ENCODE data around the gene CYB561.

The CYB561 gene

DNA sequence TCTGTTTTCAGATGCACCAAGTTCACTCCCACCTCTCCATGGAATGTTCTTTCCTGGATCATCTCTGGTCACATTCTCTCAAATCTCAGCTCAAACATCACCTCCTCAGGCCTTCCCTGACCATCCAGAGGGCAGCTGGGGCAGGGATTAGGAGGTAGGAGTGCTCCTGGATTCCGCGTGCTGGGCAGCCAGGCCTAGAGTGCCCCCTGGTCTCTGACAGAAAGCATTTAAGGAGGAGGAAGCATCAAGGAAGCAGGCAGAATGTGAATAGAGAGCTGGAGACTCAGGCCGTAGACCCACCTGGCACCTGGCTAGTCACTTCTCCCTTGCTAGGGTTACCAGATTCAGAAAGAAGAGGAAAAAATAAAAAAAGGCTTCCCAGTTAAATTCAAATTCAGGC, 2.5 kb upstream of the CYB561 start:
- DNase-seq (ENCODE audit: low read depth): no peak

GRCh38 chr17:63447471-63448009, 1.4 kb upstream of the CYB561 start:
- DNase-seq (ENCODE audit: low read depth): no peak

DNA sequence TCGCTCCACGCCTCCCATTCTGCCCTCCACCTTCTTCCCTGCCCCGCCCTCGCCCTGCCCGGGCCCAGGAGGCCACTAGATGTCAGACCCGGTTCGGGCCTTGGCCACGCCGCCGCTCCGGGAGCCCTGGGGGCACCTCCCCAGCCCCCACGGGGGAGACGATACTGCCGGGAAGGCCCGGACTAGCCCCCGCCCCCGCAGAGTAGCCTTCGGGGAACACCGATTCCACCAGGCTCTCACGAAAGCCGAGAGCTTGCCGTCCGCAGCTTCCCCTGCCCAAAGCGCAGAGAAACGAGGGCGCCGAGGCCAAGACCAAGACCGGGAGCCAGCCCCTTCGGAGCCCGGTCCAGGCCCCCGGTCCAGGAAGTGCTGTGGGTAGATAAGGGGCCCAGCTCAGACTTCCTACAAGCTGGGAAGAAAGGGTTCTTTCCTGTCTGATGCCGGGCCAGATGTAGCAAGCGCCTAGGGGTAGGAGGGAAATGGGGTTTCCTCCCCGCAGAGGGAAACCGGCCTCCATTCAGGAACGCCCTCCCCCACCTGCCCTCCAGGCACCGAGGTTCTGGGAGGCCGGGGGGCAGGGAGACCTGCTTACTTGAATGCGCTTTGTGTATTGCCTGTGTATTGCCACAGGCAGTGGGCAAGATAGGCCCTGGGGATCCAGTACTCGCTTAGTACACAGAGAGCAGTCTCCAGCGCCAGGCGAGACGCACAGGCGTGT, 806 bp upstream of the CYB561 start:
- no peak for DNase-seq (ENCODE audit: low read depth)

DNA sequence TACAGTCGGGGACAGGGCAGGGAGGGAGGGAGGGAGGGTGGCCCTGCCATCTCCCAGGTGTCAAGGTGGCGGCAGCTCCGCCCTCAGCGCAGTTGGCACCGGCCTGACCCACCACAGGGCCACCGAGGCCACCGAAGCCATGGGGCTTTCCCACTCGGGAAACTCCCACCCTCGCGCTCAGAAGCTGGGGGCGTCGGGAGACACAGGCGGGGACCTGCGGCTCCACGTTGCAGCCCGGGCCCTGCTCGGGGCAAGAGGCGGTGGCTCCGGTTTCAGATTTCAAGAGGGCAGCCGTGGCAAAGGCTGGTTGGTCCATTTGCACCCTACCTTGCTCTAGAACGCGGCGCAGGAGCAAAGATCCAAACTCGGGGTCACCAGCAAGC, 544 bp downstream of the CYB561 start:
- no peak for DNase-seq (ENCODE audit: low read depth)

- no peak for DNase-seq (ENCODE audit: low read depth)
These were observed 1.0 kb downstream of the CYB561 start for GRCh38 chr17:63445065-63445464.

DNA sequence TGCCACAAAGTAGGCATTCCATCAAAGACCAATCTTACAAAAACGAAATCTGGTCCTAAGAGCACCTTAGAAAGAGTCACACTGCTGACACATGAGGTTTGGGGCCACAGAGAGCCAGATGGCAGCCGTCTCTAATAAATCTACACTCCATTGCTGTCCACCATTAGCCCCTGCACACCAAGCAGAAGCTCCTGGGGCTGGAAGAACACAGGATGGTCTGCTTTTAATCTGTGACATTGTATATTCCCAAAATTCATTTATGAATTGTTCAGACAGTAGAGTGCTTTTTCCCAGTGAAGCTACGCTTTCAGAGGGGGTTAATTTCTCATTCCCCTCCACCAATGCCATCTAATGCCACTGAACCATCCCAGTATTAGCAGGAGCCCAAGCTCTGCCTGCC, 1.6 kb downstream of the CYB561 start:
- no peak for DNase-seq (ENCODE audit: low read depth)

DNA sequence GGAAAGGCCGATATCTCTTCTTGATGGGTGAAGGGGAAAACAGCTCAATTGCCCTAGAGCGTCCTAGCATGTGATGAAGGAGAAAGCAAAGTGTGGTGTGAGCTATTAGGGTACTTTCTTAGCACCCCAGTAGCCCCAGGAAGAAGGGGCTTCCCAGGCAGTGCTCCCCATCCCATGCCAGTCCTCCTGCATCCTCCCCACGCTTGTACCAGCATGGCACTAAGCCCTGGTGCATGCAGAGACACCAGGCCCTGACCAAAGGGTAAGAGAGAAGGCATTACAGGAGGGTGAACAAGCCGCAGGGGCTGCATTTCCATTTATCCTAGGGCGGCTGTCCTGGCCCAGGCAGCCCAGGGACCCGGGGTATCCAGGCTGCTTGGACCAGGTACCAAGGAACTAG, 3.1 kb downstream of the CYB561 start:
- DNase-seq (ENCODE audit: low read depth): no peak

- DNase-seq (ENCODE audit: low read depth): no peak
These were observed 3.5 kb downstream of the CYB561 start for GRCh38 chr17:63442549-63443035.

DNA sequence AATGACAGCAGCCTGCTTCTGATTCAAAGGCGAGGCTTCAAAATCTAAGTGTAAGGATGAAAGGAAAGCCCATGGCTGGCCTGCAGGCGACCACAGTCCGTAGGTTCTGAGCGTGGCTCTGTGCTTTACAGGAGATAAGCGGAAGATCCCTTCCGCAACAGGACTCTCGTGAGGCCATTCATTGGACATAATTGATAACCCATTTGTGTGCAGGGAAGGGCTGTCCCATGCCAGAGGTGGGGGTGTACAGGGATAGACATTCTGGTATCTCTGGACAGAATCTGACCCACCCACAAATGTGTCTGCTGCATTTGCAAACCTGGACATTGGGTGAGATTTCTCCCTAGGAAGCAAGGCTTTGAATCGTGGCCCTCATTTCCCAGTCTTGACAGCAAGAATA, 4.0 kb downstream of the CYB561 start:
- DNase-seq (ENCODE audit: low read depth): no peak

DNA sequence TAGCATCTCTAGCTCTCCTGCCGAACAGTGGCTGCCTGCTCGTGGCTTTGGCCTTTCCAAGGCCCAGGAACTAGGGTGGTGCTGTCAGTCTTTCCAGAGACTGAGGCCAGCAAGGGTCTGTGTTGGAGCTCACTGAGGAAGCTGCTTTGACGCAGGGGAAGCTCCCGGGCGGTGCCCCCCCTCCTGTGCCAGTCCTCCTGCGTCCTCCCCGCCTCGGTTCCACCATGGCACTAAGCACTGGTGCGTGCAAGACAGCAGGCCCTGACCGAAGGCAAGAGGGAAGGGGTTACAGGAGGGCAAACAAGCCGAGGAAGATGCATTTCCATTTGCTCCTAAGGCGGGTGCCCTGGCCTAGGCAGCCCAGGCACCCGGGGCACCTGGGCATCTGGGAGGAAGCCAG, 4.5 kb downstream of the CYB561 start:
- DNase-seq (ENCODE audit: low read depth): no peak

DNA sequence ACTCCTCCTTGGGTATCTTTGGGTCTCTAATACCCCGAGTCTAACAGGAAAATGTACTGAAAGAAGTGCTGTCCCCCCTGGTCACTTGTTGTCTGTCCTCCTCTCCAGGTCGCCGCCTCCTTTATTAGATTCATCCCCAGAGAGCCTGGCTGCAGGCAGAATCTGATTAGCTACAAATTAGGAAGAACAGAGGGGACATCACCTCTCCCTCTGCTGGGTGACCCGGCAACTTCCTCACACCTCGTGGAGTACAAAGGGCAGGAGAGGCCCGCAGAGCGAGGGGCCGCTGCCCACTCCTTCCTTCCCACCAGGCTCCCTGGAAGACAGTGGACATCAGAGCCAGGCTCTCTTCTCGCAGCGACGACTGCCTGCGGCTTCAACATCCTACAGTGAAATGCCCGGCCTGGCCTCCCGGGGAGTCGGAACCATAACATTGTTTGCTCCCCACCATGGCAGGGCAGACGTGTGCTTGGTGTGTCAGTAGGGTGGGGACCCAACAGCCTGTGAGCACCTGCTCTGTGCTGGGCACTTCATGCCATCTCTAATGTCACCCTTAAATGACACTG, 5.3 kb downstream of the CYB561 start:
- DNase-seq (ENCODE audit: low read depth): no peak

GRCh38 chr17:63440127-63440769, 5.9 kb downstream of the CYB561 start:
- no peak for DNase-seq (ENCODE audit: low read depth)

- DNase-seq (ENCODE audit: low read depth): no peak
These were observed 6.4 kb downstream of the CYB561 start for GRCh38 chr17:63439687-63440086.

GRCh38 chr17:63438092-63439051, 7.7 kb downstream of the CYB561 start:
- no peak for DNase-seq (ENCODE audit: low read depth)

DNA sequence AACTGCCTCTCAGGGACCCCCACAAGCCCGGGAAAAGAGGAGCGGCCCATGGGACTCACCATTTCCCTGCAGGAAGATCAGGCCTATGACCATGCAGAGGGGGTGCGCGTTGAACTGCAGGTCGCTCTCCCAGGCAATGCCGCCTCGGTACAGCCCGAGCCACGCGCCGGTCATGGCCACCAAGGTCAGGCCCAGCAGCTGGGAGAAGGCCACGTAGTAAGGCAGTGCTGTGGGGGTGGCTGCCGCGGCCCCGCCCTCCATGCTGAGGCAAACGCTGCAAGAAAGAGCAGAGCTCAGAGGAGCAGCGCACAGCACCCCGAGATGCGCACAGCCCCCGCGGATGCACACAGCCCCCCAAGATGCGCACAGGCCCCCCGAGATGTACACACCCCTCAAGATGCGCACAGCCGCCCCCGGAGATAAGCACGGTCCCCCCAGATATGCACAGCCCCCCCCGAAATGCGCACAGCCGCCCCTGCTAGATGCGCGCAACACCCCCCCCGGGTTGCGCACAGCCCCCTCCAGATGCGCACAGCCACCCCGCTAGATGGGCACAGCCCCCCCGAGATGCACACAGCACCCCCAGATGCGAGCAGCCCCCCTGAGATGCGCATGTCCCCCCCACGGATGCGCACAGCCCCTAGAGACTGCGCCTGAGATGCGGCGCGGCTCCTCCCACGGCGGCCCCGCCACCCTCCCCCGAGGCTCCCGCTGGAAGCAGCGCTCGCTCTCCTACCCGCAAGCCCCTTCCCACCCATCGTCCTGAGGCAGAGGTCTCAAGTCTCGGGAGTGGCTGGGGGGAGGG, 8.6 kb downstream of the CYB561 start:
- DNase-seq (ENCODE audit: low read depth): no peak

- DNase-seq (ENCODE audit: low read depth): no peak
These were observed 9.5 kb downstream of the CYB561 start for GRCh38 chr17:63436523-63437110.

DNA sequence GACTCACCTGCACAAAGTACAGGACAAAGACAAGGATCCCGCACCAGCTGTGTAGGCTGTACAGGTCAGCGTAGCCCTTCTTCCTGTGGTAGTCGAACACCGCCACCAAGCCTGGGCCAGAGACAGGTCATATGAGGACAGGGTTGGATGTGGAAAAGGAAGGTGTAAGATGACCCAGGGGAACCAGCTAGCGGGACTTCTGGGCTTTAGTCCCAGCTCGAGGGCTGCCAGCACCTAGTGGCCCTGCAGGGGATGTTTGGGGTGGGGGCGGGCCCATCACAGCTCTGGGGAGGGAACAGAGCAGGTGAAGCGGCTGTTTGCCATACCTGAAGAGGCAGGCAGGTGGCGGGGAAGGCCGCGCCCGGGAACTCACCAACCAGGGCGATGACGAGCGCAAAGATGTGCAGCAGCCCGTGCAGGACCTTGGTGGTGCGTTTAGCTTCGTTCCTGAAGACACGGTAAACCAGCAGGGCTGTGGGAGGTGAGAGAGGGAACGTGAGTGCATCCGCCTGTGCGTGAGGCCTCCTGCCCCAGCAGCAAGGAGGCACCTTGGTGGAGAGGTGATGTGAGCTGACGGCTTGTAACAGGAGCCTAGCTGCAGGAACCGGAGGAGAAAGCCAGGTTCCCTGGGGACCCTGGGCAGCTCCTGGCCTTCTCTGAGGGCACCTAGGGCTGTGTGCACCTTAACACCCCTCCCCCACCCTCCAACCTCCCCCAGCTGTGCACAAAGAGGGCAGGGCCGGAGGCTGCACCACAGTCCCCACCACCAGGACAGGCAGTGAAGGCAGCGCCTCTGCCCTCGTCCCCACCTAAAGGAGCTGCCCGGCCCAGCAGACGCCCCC, 10.2 kb downstream of the CYB561 start:
- no peak for DNase-seq (ENCODE audit: low read depth)

GRCh38 chr17:63434951-63435571, 11.0 kb downstream of the CYB561 start:
- no peak for DNase-seq (ENCODE audit: low read depth)
